Erythroblast (primary cell): ENCODE results near the gene CYP2U1.

Experiments
- GATA1 ChIP-seq: IDR thresholded peaks from 2 replicates; pipeline ENCODE4 v1.6.1; 2011; ENCODE audit warnings: low read depth, mild to moderate bottlenecking, control low read depth, low read length, moderate library complexity
- POLR2A ChIP-seq: IDR thresholded peaks from 2 replicates; pipeline ENCODE4 v1.6.1; 2011; ENCODE audit warnings: mild to moderate bottlenecking, low read length

- TF ChIP-seq POLR2A (no peak), GATA1 (no peak)
Measured at GRCh38 chr4:107908377-107908776, 23.0 kb upstream of the CYP2U1 start.
